GM12891 (cell line): ENCODE data around the gene LRRN4CL.
A peak's percentile ranks its signal among the peaks of the same experiment; 100 is the strongest.
"Not testable (repeated sequence)": the region's sequence is repeated elsewhere in the genome, so short reads cannot be mapped to it uniquely, and the experiment has no call there.

Experiments
- DNase-seq: peaks from one replicate; pipeline ENCODE4 v3.0.0; 2011; ENCODE audit warnings: low spot score; ENCODE audit not compliant: insufficient read length
- FAIRE-seq: peaks from 2 replicates; lab custom pipeline; 2011; peaks lifted over from hg19 to GRCh38; lab: Jason Lieb, UNC
- PAX5 ChIP-seq: IDR thresholded peaks from 2 replicates; pipeline ENCODE4 v1.6.1; 2011; ENCODE audit warnings: low read length, moderate library complexity, mild to moderate bottlenecking; ENCODE audit not compliant: insufficient read depth, severe bottlenecking
- POLR2A ChIP-seq: IDR thresholded peaks from 2 replicates; pipeline ENCODE4 v1.6.1; 2011; ENCODE audit warnings: low read depth, low read length, control low read depth
- POLR2AphosphoS5 ChIP-seq: IDR thresholded peaks from 2 replicates; pipeline ENCODE4 v1.6.1; 2011; ENCODE audit warnings: low read depth, low read length, control low read depth
- POU2F2 ChIP-seq: IDR thresholded peaks from 2 replicates; pipeline ENCODE4 v1.6.1; 2011; ENCODE audit warnings: low read depth, mild to moderate bottlenecking, control low read depth, low read length, moderate library complexity
- SPI1 ChIP-seq: IDR thresholded peaks from 2 replicates; pipeline ENCODE4 v1.6.1; 2011; ENCODE audit warnings: low read depth, low read length, control low read depth
- TAF1 ChIP-seq: IDR thresholded peaks from 2 replicates; pipeline ENCODE4 v1.6.1; 2011; ENCODE audit warnings: low read depth, low read length, control low read depth

LRRN4CL gene

DNA sequence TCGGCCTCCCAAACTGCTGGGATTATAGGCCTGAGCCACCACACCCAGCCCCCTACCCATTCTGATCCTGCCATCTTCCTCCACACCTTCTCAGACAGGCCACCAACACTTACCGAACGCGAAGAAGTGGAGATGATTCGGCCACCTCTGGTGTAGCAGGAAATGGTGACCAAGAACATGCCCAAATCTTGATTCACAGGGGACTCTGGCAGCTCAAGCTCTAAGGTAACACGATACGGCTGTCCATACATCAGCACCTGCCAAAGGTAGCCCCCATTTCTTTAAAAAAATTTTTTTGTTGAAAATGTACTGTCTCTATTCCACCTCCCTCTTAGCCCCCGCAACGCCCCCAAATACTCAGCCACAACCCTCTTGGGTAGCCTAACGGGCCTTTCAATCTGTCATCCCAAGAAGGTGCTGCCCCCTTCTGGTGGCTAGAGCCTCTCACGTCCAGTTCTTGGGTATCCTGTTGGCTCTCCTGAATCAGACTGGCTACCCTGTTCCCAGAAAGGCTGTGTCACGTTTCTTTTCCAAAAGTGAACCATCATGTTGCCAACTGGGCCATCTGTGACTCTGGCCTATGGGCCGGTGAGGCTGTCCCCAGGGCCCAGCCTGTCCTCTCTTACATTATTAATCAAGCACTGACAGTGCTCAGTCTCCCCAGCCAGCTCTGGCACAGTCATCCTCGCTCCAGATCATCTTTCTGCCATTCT, 5.3 kb upstream of the LRRN4CL start:
- TF ChIP-seq PAX5 (no peak), POU2F2 (no peak), SPI1 (no peak), TAF1 (no peak), POLR2AphosphoS5 (no peak), POLR2A (no peak)
- FAIRE-seq (peak; percentile 76), DNase-seq (peak; percentile 67)

GRCh38 chr11:62693624-62694023, 4.3 kb upstream of the LRRN4CL start:
- DNase-seq, FAIRE-seq: not testable (repeated sequence)

DNA sequence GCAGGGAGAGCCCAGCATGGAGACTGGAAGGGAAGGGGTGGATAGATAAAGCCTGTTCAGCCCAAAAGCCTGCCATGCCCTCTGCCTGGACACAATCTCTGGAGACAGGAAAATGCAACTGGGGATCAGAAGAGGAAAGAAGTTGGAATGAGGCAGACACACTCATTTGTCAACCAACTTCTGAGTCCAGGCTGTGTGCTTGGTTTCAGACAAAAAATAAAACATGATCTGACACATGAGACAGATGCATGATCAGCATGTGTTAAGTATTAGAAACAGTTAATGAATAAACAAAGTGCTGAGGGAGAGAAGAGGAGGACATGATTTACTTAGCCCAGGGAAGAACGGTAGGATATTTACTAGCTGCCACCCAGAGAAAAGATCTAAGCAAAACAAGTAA, 839 bp downstream of the LRRN4CL start:
- FAIRE-seq (no peak), DNase-seq (no peak)
- no peak for TF ChIP-seq POU2F2

GRCh38 chr11:62687508-62688396, 1.6 kb downstream of the LRRN4CL start:
- DNase-seq (no peak), FAIRE-seq (no peak)
- TF ChIP-seq POU2F2 = no peak
- no peak for TF ChIP-seq POLR2AphosphoS5
- TF ChIP-seq SPI1 = no peak
- TF ChIP-seq PAX5 = no peak
- TF ChIP-seq POLR2A = no peak
- TF ChIP-seq TAF1 = no peak

DNA sequence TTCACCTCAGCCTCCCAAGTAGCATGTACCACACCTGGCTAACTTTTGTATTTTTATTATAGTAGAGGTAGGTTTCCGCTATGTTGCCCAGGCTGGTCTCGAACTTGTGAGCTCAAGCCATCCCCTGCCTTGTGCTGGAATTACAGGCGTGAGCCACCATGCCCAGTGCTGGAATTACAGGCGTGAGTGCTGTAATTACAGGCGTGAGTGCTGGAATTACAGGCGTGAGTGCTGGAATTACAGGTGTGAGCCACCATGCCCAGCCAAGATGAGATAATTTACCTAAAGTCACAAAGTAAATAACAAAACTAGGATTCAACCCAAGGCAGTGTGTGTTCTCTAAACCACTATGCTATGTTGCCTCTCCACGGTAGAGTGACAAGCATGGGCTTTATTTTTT, 6.8 kb downstream of the LRRN4CL start:
- no peak for TF ChIP-seq SPI1
- no peak for TF ChIP-seq POLR2A
- no peak for TF ChIP-seq POLR2AphosphoS5
- no peak for TF ChIP-seq PAX5
- no peak for TF ChIP-seq POU2F2
- TF ChIP-seq TAF1 = no peak
- FAIRE-seq (no peak), DNase-seq (no peak)

- TF ChIP-seq PAX5 (no peak), POLR2AphosphoS5 (no peak), TAF1 (no peak), SPI1 (no peak), POU2F2 (peak; percentile 89)
- peak; percentile 92 for FAIRE-seq
These were observed 8.5 kb downstream of the LRRN4CL start for GRCh38 chr11:62680825-62681240.

GRCh38 chr11:62678770-62679696, 10.3 kb downstream of the LRRN4CL start, which contains the start of gene UBXN1:
Gene UBXN1, minus strand, starts transcription at chr11:62679073. Its CDS starts 150 bp downstream, at chr11:62678923.
- TF ChIP-seq POU2F2 (peak; percentile 58), POLR2AphosphoS5 (peak; percentile 88), PAX5 (no peak), POLR2A (peak; percentile 94), TAF1 (peak; percentile 64), SPI1 (peak; percentile 88)
- peak; percentile 38 for FAIRE-seq
- DNase-seq = peak; percentile 93

More at GRCh38 chr11:62680825-62681240, 8.5 kb downstream of the LRRN4CL start:
- DNase-seq = peak; percentile 50

- no peak for DNase-seq
- FAIRE-seq = no peak
- 0 out of 2 replicates have a peak, but pooled peaks have one; percentile 18 for TF ChIP-seq SPI1
- no peak for TF ChIP-seq TAF1
These were observed 10.9 kb downstream of the LRRN4CL start for GRCh38 chr11:62678433-62678769.

DNA sequence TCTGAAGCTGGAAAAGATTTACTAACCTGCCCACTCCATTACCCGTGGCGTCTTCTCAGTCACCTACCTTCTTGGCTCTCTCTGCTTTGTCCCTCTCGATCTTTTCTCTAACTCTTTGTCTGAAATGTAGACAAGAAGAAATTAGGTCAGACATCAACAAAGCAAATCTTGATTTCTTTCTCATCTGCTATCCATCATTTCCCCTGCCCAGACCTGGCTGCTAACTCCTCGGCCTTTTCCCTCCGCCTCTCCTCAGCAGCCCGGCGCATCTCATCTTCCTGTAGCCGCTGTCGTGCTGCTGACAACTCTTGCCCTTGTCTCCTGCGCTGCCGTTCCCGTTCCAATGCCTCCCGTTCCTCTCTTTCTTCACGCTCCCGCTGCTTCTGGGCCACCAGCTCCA, 11.6 kb downstream of the LRRN4CL start:
- DNase-seq (no peak), FAIRE-seq (no peak)
- no peak for TF ChIP-seq PAX5
- no peak for TF ChIP-seq SPI1
- no peak for TF ChIP-seq POLR2AphosphoS5
- no peak for TF ChIP-seq POLR2A
- TF ChIP-seq TAF1 = no peak
- no peak for TF ChIP-seq POU2F2

GRCh38 chr11:62677156-62677555, 12.2 kb downstream of the LRRN4CL start:
- FAIRE-seq (no peak), DNase-seq (no peak)
- TF ChIP-seq PAX5 = no peak
- no peak for TF ChIP-seq POLR2AphosphoS5
- TF ChIP-seq POU2F2 = no peak
- no peak for TF ChIP-seq TAF1
- no peak for TF ChIP-seq SPI1
- no peak for TF ChIP-seq POLR2A
